Aorta (tissue), 5 donors: Measurements from ENCODE around the gene KCNJ18. TPM values are rescaled to one million over a fixed set of nuclear protein-coding genes. Genes with fewer than 3 reads are reported as not detected.
"Not testable (repeated sequence)": the region's sequence is repeated elsewhere in the genome, so short reads cannot be mapped to it uniquely, and the experiment has no call there.

Experiments used
- ATAC-seq: fragments of 200-7000 bp; cut with Tn5 transposase; one replicate; pipeline ENCODE4 v1.9.1; 2022; ENCODE audit warnings: moderate library complexity; ENCODE audit not compliant: low FRiP score
- DNase-seq, 2 donors: peaks; one replicate each; pipeline ENCODE4 v3.0.0-alpha.2; 2020
- H3K27ac ChIP-seq, 2 donors: one replicate each; pipeline ENCODE4 v1.5.1; 2013; ENCODE audit warnings: low read length in 2 of 2, mild to moderate bottlenecking in 2 of 2, moderate library complexity in 2 of 2, control low read depth in 1 of 2, inconsistent platforms in 1 of 2, low read depth in 1 of 2
- H3K27me3 ChIP-seq, 2 donors: one replicate each; pipeline ENCODE4 v1.6.1; 2013; ENCODE audit warnings: control low read depth in 1 of 2, low read length in 1 of 2, mild to moderate bottlenecking in 1 of 2, moderate library complexity in 1 of 2; ENCODE audit not compliant: insufficient read depth in 2 of 2, control insufficient read depth in 1 of 2
- H3K36me3 ChIP-seq, 2 donors: one replicate each; pipeline ENCODE4 v1.6.1; 2013; ENCODE audit warnings: control low read depth in 1 of 2, low read length in 1 of 2, mild to moderate bottlenecking in 1 of 2; ENCODE audit not compliant: insufficient read depth in 2 of 2, control insufficient read depth in 1 of 2
- H3K4me1 ChIP-seq, 2 donors: one replicate each; pipeline ENCODE4 v1.6.1; 2013; ENCODE audit warnings: low read length in 2 of 2, control low read depth in 1 of 2, mild to moderate bottlenecking in 1 of 2, moderate library complexity in 1 of 2; ENCODE audit not compliant: insufficient read depth in 2 of 2, control insufficient read depth in 1 of 2
- H3K4me3 ChIP-seq, 2 donors: one replicate each; pipeline ENCODE4 v1.5.1; 2013; ENCODE audit warnings: low read length in 2 of 2, control low read depth in 1 of 2, mild to moderate bottlenecking in 1 of 2
- H3K9me3 ChIP-seq: one replicate; pipeline ENCODE4 v1.6.1; 2013; ENCODE audit warnings: mild to moderate bottlenecking, low read length; ENCODE audit not compliant: control insufficient read depth
- WGBS, 2 donors: extraction: QIAGEN DNeasy Blood & Tissue Kit; methylation state at CpG; one replicate each; pipeline ENCODE4 v1.1.7; 2013; 5-methylcytosine and 5-hydroxymethylcytosine counted together
- intact Hi-C, 2 donors: fragments of 100-400 bp; cut with DNase I; formaldehyde crosslinking; loops; one replicate each; pipeline versions ENCODE4 v1.14.2 to v1.15.0; 2022
- polyA plus RNA-seq, 2 donors: library from polyadenylated mRNA; stranded (reverse); fragments of 200-250 nt; gene quantifications; one replicate each; pipeline ENCODE4 v1.2.3, GENCODE V29; 2013
- total RNA-seq, 2 donors: library from RNA; stranded (reverse); fragmentation: NEBNext Ultra II Directional; extraction: Animal tissue kit (Norgen Biotek cat#: 25700); gene quantifications; one replicate each; pipeline ENCODE4 v1.2.1, GENCODE V29; 2021
- donor health status: healthy with polysubstance abuse.
- donor health status: Bipolar disorder and iron deficiency.
- donor health status: DM: no; HTN: no; CAD: no.
- donor health status: DM: no; HTN: no; CAD: no.
- donor health status: DM: yes; HTN: yes; CAD: no.

Gene KCNJ18
- total and polyA plus RNA-seq, 4 donors = not detected

DNA sequence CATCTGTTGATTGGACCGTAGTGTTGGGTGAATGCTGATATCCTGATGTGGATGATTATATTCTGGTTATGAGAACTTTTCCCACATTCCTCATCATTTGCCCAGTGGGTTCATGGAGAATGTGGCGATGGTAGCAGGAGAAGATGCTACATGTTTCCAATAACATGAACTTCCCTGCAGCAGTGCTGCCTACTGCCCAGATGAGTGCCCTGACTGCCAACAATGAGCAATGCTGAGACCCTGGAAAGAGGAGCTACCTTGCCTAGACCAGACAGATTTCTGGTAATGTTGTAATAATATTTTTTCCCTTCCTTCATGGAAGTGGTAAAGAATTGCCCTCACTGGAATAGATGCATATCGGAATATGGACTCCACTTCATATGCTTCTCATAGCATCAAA lies 29.2 kb upstream of the KCNJ18 start:
- ATAC-seq, H3K4me3 ChIP-seq, intact Hi-C loops, H3K4me1 ChIP-seq, H3K9me3 ChIP-seq, H3K27me3 ChIP-seq, H3K27ac ChIP-seq, H3K36me3 ChIP-seq, DNase-seq: not testable (repeated sequence)
- WGBS, 2 donors = 67 to 75% methylated on average over 2 to 3 of the region's 3 CpGs

DNA sequence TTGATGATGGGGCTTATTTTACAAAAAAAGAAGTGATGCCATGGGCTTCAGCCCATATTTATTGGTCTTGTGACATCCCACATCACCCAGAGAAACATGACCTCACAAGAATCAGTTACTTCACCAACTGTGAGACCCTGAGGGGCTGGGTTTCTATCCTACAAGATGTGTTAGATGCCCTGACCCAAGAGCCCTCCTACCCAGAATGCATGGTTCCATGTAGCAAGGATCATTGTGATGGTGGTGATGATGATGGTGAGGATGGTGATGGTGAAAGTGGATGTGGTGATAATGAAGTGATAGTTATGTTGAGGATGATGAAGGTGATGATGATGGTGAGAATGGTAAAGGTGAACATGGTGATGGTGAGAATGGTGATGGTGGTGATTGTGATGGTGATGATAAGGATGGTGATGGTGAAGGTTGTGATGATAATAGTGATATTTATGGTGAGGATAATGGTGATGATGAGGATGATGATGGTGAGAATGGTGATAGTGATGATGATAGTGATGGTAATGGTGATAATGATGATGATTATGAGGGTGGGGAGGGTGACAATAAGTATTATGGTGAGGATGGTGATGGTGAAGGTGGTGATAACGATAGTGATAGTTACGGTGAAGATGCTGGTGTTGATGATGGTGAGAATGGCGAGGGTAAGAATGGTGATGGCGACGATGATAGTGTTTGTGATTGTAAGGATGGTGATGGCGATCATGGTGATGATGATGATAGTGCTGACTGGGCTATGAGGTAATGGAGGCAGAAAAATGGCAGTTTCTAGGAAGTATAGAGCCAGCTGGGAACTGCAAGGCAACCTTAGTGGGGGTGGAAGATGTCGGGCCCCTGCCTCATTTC lies 28.5 kb upstream of the KCNJ18 start:
- intact Hi-C loops, H3K36me3 ChIP-seq, H3K27me3 ChIP-seq, H3K4me3 ChIP-seq, H3K27ac ChIP-seq, H3K4me1 ChIP-seq, DNase-seq, H3K9me3 ChIP-seq: not testable (repeated sequence)
- ATAC-seq = peak; percentile 89
- 65 to 67% methylated on average over 7 of the region's 7 CpGs for WGBS, 2 donors

- H3K4me3 ChIP-seq, DNase-seq, H3K9me3 ChIP-seq, ATAC-seq, H3K4me1 ChIP-seq, intact Hi-C loops, H3K27ac ChIP-seq, H3K27me3 ChIP-seq, H3K36me3 ChIP-seq: not testable (repeated sequence)
- 57 to 58% methylated on average over 1 of the region's 1 CpG for WGBS, 2 donors
Observed at GRCh38 chr17:21665171-21665570, 27.2 kb upstream of the KCNJ18 start.

DNA sequence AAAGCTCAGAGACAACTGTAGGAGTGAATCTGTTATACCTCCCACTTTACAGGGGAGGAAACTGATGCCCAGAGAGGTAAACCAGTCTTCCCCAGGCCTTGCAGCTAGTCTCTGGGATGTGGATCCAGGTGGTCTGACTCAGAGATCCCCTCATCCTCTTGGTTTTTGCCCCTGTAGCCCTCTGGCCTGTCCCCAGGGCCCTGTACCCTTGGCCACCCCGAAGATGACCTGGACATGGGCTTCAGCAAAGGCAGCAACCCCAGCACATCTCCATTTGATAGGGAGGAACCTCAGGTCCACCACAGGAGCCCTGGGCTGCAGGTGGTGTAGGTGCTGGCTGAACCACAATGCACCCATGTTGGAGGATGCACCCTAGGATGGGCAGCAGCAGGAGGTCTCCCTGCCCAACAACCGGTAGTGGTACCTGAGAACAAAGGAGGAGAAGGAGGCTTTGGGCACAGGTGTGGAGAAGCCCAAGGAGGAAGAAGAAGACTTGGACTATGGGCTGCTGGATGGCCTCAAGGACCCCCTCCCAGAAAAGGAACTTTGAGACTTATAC lies 26.3 kb upstream of the KCNJ18 start:
- intact Hi-C loops, H3K9me3 ChIP-seq, ATAC-seq, H3K4me3 ChIP-seq, H3K27me3 ChIP-seq, H3K36me3 ChIP-seq, H3K27ac ChIP-seq, H3K4me1 ChIP-seq: not testable (repeated sequence)
- 44 to 57% methylated on average over 1 to 2 of the region's 2 CpGs for WGBS, 2 donors
- peak in 1 of 2 donors; percentile 77 for DNase-seq

DNA sequence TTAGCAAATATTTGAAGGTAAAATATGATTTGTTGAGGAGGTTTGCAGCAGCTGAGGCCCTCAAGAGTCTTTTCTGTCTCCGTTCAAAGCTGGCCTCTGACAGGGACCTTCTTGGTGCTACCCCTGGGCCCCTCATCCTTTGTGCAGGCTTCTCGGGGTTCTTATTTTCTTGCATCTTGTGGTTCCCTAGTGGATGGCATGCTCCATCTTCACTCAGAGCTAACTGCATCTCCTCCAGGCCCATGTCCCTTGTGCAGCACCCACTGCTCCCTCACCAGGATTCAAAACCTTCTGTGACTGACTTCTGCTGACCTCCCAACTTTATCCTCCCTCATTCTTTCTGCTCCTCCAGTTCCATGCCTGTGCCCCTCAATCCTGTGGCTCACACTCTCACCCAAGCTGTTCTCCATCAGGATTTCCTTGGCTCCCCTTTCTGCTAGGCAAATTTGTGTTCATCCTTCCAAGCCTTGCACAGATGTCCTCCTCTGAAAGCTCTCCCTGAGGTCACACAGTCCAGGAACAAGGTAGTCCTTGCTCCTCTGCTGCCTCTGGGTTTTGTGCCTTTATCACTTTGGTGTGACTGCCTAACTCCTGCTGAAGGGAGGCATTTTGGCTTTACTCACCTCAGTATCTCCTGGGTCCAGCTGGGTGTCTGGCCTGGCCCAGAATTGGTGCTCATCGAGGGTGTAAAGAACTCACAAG lies 25.5 kb upstream of the KCNJ18 start:
- DNase-seq = peak in 1 of 2 donors; percentile 62
- H3K36me3 ChIP-seq, H3K9me3 ChIP-seq, ATAC-seq, H3K4me3 ChIP-seq, H3K4me1 ChIP-seq, intact Hi-C loops, H3K27me3 ChIP-seq, H3K27ac ChIP-seq: not testable (repeated sequence)
- WGBS, 2 donors = 43 to 44% methylated on average over 3 of the region's 3 CpGs

- H3K27me3 ChIP-seq, H3K4me1 ChIP-seq, intact Hi-C loops, H3K36me3 ChIP-seq, H3K4me3 ChIP-seq, H3K27ac ChIP-seq, ATAC-seq, H3K9me3 ChIP-seq: not testable (repeated sequence)
- DNase-seq = peak in 1 of 2 donors; percentile 66
- WGBS, 2 donors = 38 to 39% methylated on average over 7 of the region's 7 CpGs
Observed at GRCh38 chr17:21667413-21668117, 24.8 kb upstream of the KCNJ18 start.

GRCh38 chr17:21668118-21668488 lies 24.2 kb upstream of the KCNJ18 start:
- DNase-seq, H3K36me3 ChIP-seq, H3K27ac ChIP-seq, H3K4me3 ChIP-seq, H3K27me3 ChIP-seq, intact Hi-C loops, H3K9me3 ChIP-seq, H3K4me1 ChIP-seq, ATAC-seq: not testable (repeated sequence)
- WGBS, 2 donors = 57 to 63% methylated on average over 3 of the region's 3 CpGs

GRCh38 chr17:21668746-21669508 lies 23.4 kb upstream of the KCNJ18 start:
- ATAC-seq, H3K4me1 ChIP-seq, intact Hi-C loops, H3K36me3 ChIP-seq, H3K4me3 ChIP-seq, H3K27me3 ChIP-seq, H3K27ac ChIP-seq, H3K9me3 ChIP-seq: not testable (repeated sequence)
- WGBS, 2 donors = 76 to 80% methylated on average over 13 of the region's 13 CpGs
- peak in 1 of 2 donors; percentile 32 for DNase-seq
